Head of caudate nucleus (tissue), 42 donors: Measurements from ENCODE around the gene USP10.

ENCODE experiments used
- DNase-seq, 42 donors: peaks; one replicate each; pipeline versions ENCODE4 v3.0.0 to v3.0.0-alpha.2; 2020 to 2021; ENCODE audit warnings: mixed read lengths in 7 of 42
- intact Hi-C: fragments of 100-400 bp; cut with DNase I; formaldehyde crosslinking; loops from one replicate; pipeline ENCODE4 v1.15.0; 2022

Gene USP10

GRCh38 chr16:84806890-84807258 is 107.1 kb downstream of the USP10 start:
- intact Hi-C loops: no loop called here
- no peak for DNase-seq

GRCh38 chr16:84807776-84808175 is 108.0 kb downstream of the USP10 start:
- DNase-seq: no peak
- intact Hi-C loops: no loop called here

- DNase-seq: no peak
- intact Hi-C loops: no loop called here
Measured at GRCh38 chr16:84808826-84809225, 109.0 kb downstream of the USP10 start.

- intact Hi-C loops: no loop called here
- DNase-seq: peak in 2 of 42 donors; percentile 31 to 50
Measured at GRCh38 chr16:84810518-84811273, 110.9 kb downstream of the USP10 start.

GRCh38 chr16:84811529-84811928 is 111.7 kb downstream of the USP10 start:
- DNase-seq: no peak
- intact Hi-C loops: no loop called here

- DNase-seq: no peak
- intact Hi-C loops: no loop called here
Measured at GRCh38 chr16:84813141-84813934, 113.5 kb downstream of the USP10 start.

- intact Hi-C loops: no loop called here
Measured at GRCh38 chr16:84815462-84815861, 115.7 kb downstream of the USP10 start.

GRCh38 chr16:84816023-84816422 is 116.2 kb downstream of the USP10 start:
- intact Hi-C loops: no loop called here

More at GRCh38 chr16:84815462-84815861, 115.7 kb downstream of the USP10 start:
- DNase-seq: no peak

GRCh38 chr16:84816485-84816884 is 116.7 kb downstream of the USP10 start:
- intact Hi-C loops: no loop called here
- no peak for DNase-seq

More at GRCh38 chr16:84816023-84816422, 116.2 kb downstream of the USP10 start:
- DNase-seq: no peak

- intact Hi-C loops: no loop called here
- DNase-seq: no peak
Measured at GRCh38 chr16:84817206-84817605, 117.4 kb downstream of the USP10 start.

- intact Hi-C loops: no loop called here
- DNase-seq: no peak
Measured at GRCh38 chr16:84817613-84818012, 117.8 kb downstream of the USP10 start.

- no peak for DNase-seq
Measured at GRCh38 chr16:84818133-84818532, 118.3 kb downstream of the USP10 start.

GRCh38 chr16:84818989-84819643 is 119.3 kb downstream of the USP10 start:
- no peak for DNase-seq
- intact Hi-C loops: no loop called here

More at GRCh38 chr16:84818133-84818532, 118.3 kb downstream of the USP10 start:
- intact Hi-C loops: no loop called here

GRCh38 chr16:84819644-84820304 is 120.0 kb downstream of the USP10 start, which contains the start of gene CRISPLD2:
CRISPLD2 (plus strand) TSS chr16:84819985; CDS start chr16:84838496, 18,511 bp downstream.
- intact Hi-C loops: no loop called here
- peak; percentile 78 to 97 (median 93) for DNase-seq

GRCh38 chr16:84820305-84820684 is 120.5 kb downstream of the USP10 start:
- intact Hi-C loops: no loop called here

GRCh38 chr16:84820771-84821170 is 121.0 kb downstream of the USP10 start:
- intact Hi-C loops: no loop called here
- no peak for DNase-seq

More at GRCh38 chr16:84820305-84820684, 120.5 kb downstream of the USP10 start:
- DNase-seq: no peak

- DNase-seq: no peak
- intact Hi-C loops: no loop called here
Measured at GRCh38 chr16:84821179-84821578, 121.4 kb downstream of the USP10 start.

- intact Hi-C loops: no loop called here
- no peak for DNase-seq
Measured at GRCh38 chr16:84821728-84822689, 122.2 kb downstream of the USP10 start.
